Stimulated activated CD8-positive, alpha-beta memory T cell treated with anti-CD3 and anti-CD28 coated beads, Interleukin-4, amount 100 ng/mL, for 4 hours (primary cell): Measurements from ENCODE around the gene TIMM22.
"Not testable (repeated sequence)": the region's sequence is repeated elsewhere in the genome, so short reads cannot be mapped to it uniquely, and the experiment has no call there.

Experiments
- DNase-seq, 2 donors: peaks; one replicate each; pipeline ENCODE4 v3.0.0-alpha.2; 2020; ENCODE audit warnings: low read depth in 2 of 2, low spot score in 1 of 2

TIMM22 gene

GRCh38 chr17:996554-997344 is at the start of gene TIMM22:
Gene TIMM22 (plus strand): TSS chr17:997129. CDS start chr17:997143, 14 bp downstream.
- DNase-seq = peak; percentile 82 to 83

GRCh38 chr17:948284-948852 is 48.6 kb upstream of the TIMM22 start:
- DNase-seq = no peak

GRCh38 chr17:949623-950303 is 47.2 kb upstream of the TIMM22 start:
- DNase-seq = no peak

- DNase-seq = no peak
Observed at GRCh38 chr17:951325-952132, 45.4 kb upstream of the TIMM22 start.

- not testable (repeated sequence) for DNase-seq
Observed at GRCh38 chr17:952592-952991, 44.3 kb upstream of the TIMM22 start.

- no peak for DNase-seq
Observed at GRCh38 chr17:953767-954166, 43.2 kb upstream of the TIMM22 start.

GRCh38 chr17:954431-955164 is 42.3 kb upstream of the TIMM22 start:
- DNase-seq = no peak

GRCh38 chr17:956905-957304 is 40.0 kb upstream of the TIMM22 start:
- DNase-seq = no peak

GRCh38 chr17:957856-958421 is 39.0 kb upstream of the TIMM22 start:
- DNase-seq = no peak

GRCh38 chr17:958712-959451 is 38.0 kb upstream of the TIMM22 start:
- DNase-seq = no peak

- no peak for DNase-seq
Observed at GRCh38 chr17:962166-962565, 34.8 kb upstream of the TIMM22 start.

- no peak for DNase-seq
Observed at GRCh38 chr17:962670-963069, 34.3 kb upstream of the TIMM22 start.

GRCh38 chr17:964876-965275 is 32.1 kb upstream of the TIMM22 start:
- DNase-seq = no peak

- no peak for DNase-seq
Observed at GRCh38 chr17:965311-965989, 31.5 kb upstream of the TIMM22 start.

GRCh38 chr17:967122-967521 is 29.8 kb upstream of the TIMM22 start:
- no peak for DNase-seq

GRCh38 chr17:968812-969730 is 27.9 kb upstream of the TIMM22 start:
- no peak for DNase-seq

GRCh38 chr17:969811-970355 is 27.0 kb upstream of the TIMM22 start:
- no peak for DNase-seq

- DNase-seq = no peak
Observed at GRCh38 chr17:970364-970763, 26.6 kb upstream of the TIMM22 start.
